Suprapubic skin (tissue), 3 donors: Measurements from ENCODE around the gene CHST5.

Experiments
- CTCF ChIP-seq, 2 donors: fragments of 200-600 bp in 1 of 2; fragments of 450-650 bp in 1 of 2; sonication (generic) in 1 of 2; IDR thresholded peaks; one replicate each; pipeline ENCODE4 v1.5.1; 2016 to 2019; ENCODE audit warnings: antibody characterized with exemption in 2 of 2, mild to moderate bottlenecking in 1 of 2, moderate library complexity in 1 of 2
- POLR2A ChIP-seq, 2 donors: fragments of 450-650 bp; IDR thresholded peaks; one replicate each; pipeline ENCODE4 v1.6.1; 2017; ENCODE audit warnings: antibody characterized with exemption in 2 of 2, mild to moderate bottlenecking in 2 of 2, moderate library complexity in 2 of 2

GRCh38 chr16:75556431-75556950 is 20.6 kb upstream of the CHST5 start:
- TF ChIP-seq CTCF (IDR thresholded peaks at IDR 0.05) (no peak), POLR2A (IDR thresholded peaks at IDR 0.05) (no peak)
